ENCODE measurements around the gene SIPA1L2.

SIPA1L2 gene

GRCh38 chr1:232627645-232628334 is 2.1 kb downstream of the SIPA1L2 start:
- no peaks in the 10 kb centered on the region for H3K9me3 ChIP-seq (ENCODE audit: low read length)
- no peak overlapping the region for H3K9ac ChIP-seq (ENCODE audit: low read length)
- H3K27me3 ChIP-seq (ENCODE audit: insufficient read depth, low read length), result no peaks in the 10 kb centered on the region
- H3K4me1 ChIP-seq (ENCODE audit: insufficient read depth, low read length, severe bottlenecking), result no peaks in the 10 kb centered on the region
- H3K9me2 ChIP-seq (ENCODE audit: low read depth, low read length), result no peaks in the 10 kb centered on the region
- no peak overlapping the region for H3K27ac ChIP-seq (ENCODE audit: low read depth, low read length, poor library complexity, severe bottlenecking)
- H3K36me3 ChIP-seq (ENCODE audit: insufficient read depth, low read length), result no peaks in the 10 kb centered on the region
- H3K4me3 ChIP-seq (ENCODE audit: low read depth, low read length, poor library complexity, severe bottlenecking), result no peak overlapping the region
- H3K4me2 ChIP-seq (ENCODE audit: low read length), result no peak overlapping the region
- H2AFZ ChIP-seq (ENCODE audit: low read length), result no peak overlapping the region
- TF ChIP-seq CTCF (IDR thresholded peaks at IDR 0.05; ENCODE audit: low read length) (peak; percentile 16; the same call in 1 of the 2 replicates), EZH2 (IDR thresholded peaks at IDR 0.05; ENCODE audit: borderline replicate concordance, low read length) (no peak)
- H3F3A ChIP-seq (ENCODE audit: insufficient read depth, low read length), result no peaks in the 10 kb centered on the region
- no peaks in the 10 kb centered on the region for H3K79me2 ChIP-seq (ENCODE audit: insufficient read depth, low read length)
- no peaks in the 10 kb centered on the region for H4K20me1 ChIP-seq (ENCODE audit: insufficient read depth, low read length)

DNA sequence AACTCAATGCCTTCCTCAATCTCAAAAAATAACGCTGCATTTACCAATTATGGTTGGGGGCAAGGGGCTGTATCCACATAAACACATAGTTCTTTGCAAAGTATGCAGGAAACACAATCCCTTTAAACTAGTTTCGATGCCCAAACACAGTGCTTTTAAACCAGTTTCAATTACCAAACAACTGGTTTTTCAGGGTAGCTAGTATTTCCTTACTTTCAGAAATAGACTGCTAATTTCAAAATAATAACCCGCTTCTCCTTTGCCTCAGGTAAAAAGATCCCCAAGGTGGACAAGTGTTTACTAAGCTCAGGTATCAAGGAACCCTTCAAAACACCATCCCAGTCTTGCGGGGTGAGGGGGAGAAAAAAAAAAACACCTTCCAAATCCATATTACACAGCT is 2.8 kb downstream of the SIPA1L2 start:
- no peak for TF ChIP-seq CTCF (IDR thresholded peaks at IDR 0.05; ENCODE audit: low read length)
- TF ChIP-seq EZH2 (IDR thresholded peaks at IDR 0.05; ENCODE audit: borderline replicate concordance, low read length), result no peak
- Histone ChIP-seq H3K9ac (ENCODE audit: low read length) (no peak overlapping the region), H3K9me3 (ENCODE audit: low read length) (no peaks in the 10 kb centered on the region), H3K4me3 (ENCODE audit: low read depth, low read length, poor library complexity, severe bottlenecking) (no peak overlapping the region), H3F3A (ENCODE audit: insufficient read depth, low read length) (no peaks in the 10 kb centered on the region), H3K36me3 (ENCODE audit: insufficient read depth, low read length) (no peaks in the 10 kb centered on the region), H3K4me1 (ENCODE audit: insufficient read depth, low read length, severe bottlenecking) (no peaks in the 10 kb centered on the region), H2AFZ (ENCODE audit: low read length) (no peak overlapping the region), H4K20me1 (ENCODE audit: insufficient read depth, low read length) (no peaks in the 10 kb centered on the region), H3K9me2 (ENCODE audit: low read depth, low read length) (no peaks in the 10 kb centered on the region), H3K27me3 (ENCODE audit: insufficient read depth, low read length) (no peaks in the 10 kb centered on the region), H3K4me2 (ENCODE audit: low read length) (no peak overlapping the region), H3K27ac (ENCODE audit: low read depth, low read length, poor library complexity, severe bottlenecking) (no peak overlapping the region), H3K79me2 (ENCODE audit: insufficient read depth, low read length) (no peaks in the 10 kb centered on the region)

DNA sequence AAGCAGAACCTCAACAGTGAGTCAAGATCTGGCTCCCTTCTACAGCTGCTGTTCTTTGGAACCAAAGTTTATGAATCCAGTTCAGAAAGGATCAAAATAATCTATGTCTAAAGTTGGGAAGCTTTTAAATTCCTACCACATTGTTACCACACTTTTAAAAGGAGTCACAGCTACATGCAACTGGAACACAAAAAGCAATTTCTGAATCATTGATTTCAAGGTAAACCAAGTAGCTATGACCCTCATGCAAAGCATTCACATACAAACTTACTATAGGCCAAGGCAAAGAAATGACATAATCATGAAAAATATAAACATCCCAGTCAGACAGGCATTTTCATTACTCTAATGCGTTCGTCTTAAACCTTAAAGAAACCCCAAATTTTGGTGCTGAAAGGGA is 3.5 kb downstream of the SIPA1L2 start:
- no peak overlapping the region for H3K27ac ChIP-seq (ENCODE audit: low read depth, low read length, poor library complexity, severe bottlenecking)
- no peaks in the 10 kb centered on the region for H3K27me3 ChIP-seq (ENCODE audit: insufficient read depth, low read length)
- H3K9ac ChIP-seq (ENCODE audit: low read length), result no peak overlapping the region
- no peak overlapping the region for H2AFZ ChIP-seq (ENCODE audit: low read length)
- no peaks in the 10 kb centered on the region for H3K9me3 ChIP-seq (ENCODE audit: low read length)
- no peak for TF ChIP-seq CTCF (IDR thresholded peaks at IDR 0.05; ENCODE audit: low read length)
- no peak overlapping the region for H3K4me2 ChIP-seq (ENCODE audit: low read length)
- H3F3A ChIP-seq (ENCODE audit: insufficient read depth, low read length), result no peaks in the 10 kb centered on the region
- no peak overlapping the region for H3K4me3 ChIP-seq (ENCODE audit: low read depth, low read length, poor library complexity, severe bottlenecking)
- H4K20me1 ChIP-seq (ENCODE audit: insufficient read depth, low read length), result no peaks in the 10 kb centered on the region
- no peaks in the 10 kb centered on the region for H3K36me3 ChIP-seq (ENCODE audit: insufficient read depth, low read length)
- no peaks in the 10 kb centered on the region for H3K79me2 ChIP-seq (ENCODE audit: insufficient read depth, low read length)
- H3K4me1 ChIP-seq (ENCODE audit: insufficient read depth, low read length, severe bottlenecking), result no peaks in the 10 kb centered on the region
- H3K9me2 ChIP-seq (ENCODE audit: low read depth, low read length), result no peaks in the 10 kb centered on the region

Measured in OCI-LY1 (cell line).